HTERT RPE-1 (cell line): ENCODE data around the gene PARP16.
"Not testable (repeated sequence)": the region's sequence is repeated elsewhere in the genome, so short reads cannot be mapped to it uniquely, and the experiment has no call there.

Source experiments
- in situ Hi-C: fragments of 300-500 bp; cut with MboI; formaldehyde crosslinking; loops from 4 replicates; pipeline ENCODE4 v1.14.3; 2020; ENCODE audit warnings: low sequenced_read_pairs

Gene PARP16

GRCh38 chr15:65278480-65278879 lies 8.2 kb downstream of the PARP16 start:
- in situ Hi-C loops: no loop called here

DNA sequence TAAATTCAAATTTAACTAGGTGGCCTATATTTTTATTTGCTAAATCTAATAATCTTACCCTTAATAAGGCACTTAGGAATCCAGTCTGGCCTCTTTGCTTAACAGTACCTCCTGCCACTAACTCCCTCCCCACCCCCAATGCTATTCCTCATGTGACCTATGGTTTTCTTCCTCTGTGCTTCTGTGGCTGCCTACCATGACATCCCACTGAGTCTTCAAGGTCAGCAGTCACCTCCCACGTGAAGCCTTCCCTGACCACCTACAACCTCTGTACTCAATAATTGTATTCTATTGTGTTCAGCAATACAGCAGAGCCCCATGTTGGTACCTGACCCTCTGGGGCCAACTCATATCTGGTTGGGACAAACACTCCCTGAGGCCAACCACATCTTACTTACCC lies 9.7 kb downstream of the PARP16 start:
- in situ Hi-C loops: no loop called here

DNA sequence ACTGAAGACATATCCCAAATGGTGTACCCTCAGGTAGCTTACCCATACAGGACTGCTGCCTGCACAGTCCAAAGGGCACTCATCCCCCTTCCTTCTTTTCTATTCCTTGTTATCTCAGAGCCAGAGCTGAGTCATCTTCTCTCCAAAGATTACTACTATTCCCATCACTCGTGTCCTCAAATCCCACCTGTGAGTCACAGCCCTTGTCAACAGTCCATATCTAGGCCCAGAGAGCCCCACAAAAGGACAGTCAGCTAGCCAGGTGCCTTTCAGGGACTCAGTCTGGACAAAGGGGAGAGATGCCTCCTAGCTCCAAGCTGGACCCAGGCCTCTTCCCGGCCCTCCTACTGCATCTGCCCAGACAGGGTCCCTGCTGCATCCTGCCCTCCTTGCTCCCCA lies 11.0 kb downstream of the PARP16 start:
- in situ Hi-C loops: no loop called here

- in situ Hi-C loops: no loop called here
These were observed 11.5 kb downstream of the PARP16 start for GRCh38 chr15:65275104-65275727.

DNA sequence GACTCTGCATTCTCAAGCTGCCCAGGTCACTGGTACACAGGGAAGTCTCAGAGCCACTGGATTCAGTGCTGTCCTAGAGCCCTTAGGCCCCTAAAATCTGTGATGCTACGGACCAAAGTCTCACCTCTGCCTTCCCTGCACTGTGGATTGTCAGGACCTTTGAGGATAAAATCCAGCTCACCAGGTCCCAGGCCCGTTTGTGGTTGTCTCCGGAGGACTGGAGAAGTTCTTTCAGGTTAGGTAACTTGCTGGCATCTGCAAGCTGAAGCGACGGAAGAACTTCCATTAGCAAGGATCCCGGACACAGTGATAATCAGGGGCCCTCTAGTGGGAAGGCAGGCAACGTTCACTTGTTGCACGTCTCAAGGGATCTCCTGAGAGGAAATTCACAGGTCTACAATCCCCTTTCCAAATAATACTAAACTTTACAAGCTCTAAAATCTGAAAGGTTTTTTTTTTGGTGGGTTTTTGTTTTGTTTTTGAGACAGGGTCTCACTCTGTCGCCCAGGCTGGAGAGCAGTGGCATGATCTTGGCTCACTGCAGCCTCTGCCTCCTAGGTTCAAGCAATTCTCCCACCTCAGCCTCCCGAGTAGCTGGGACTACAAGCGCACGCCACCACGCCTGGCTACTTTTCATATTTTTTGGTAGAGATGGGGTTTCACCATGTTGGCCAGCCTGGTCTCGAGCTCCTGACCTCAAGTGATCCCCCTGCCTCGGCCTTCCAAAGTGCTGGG lies 15.7 kb downstream of the PARP16 start:
- in situ Hi-C loops: not testable (repeated sequence)

DNA sequence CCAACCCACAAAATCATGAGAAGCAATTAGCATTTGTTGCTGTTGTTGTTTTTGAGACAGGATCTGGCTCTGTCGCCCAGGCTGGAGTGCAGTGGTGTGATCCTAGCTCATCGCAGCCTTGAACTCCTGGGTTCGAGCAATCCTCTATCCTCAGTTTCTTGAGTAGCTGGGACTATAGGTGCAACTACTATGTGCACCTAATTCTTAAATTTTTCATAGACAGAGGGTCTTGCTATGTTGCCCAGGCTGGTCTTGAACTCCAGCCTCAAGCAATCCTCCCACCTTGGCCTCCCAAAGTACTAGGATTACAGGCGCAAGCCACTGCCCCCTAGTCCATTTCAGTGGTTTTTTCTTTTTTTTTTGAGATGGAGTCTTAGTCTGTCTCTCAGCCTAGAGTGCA lies 18.3 kb downstream of the PARP16 start:
- in situ Hi-C loops: no loop called here

DNA sequence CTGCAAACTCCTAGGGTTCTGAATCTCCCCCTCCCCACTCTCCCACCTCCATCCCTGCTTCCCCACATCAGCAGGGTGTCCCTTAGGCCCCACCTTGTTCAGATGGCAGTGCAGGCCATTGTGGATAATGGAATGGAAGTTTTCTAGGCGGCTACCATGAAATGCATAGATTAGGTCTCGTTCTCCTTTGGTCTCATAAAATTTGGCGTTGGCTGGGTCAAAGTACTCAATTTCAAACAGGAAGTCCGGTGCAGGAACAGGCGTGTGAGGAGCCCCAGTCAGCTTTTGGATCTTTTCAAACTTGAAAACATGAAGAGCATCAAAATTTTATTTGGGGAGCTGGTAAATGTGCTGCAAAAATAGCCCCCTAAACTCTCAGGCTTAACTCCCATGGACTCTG lies 20.2 kb downstream of the PARP16 start:
- in situ Hi-C loops: no loop called here

GRCh38 chr15:65264863-65265430 lies 21.7 kb downstream of the PARP16 start:
- in situ Hi-C loops: no loop called here

DNA sequence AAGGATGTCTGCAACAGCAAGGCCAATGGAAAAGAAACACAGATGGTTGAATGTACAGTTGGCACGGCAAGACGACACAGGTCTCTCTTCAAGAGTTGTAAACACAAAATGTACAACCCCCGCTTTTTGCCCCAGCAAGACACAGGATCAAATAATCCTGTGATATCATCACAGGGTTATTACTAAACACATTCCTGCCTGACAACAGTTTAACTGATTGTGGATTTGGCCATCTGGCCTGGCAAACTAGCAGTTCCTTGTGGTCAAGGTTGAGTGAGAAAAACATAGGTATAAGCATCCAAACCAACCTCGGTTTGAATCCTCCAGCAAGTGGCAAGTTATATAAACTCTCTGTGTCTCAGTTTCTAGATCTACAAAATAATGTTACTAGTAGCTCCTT lies 23.4 kb downstream of the PARP16 start:
- in situ Hi-C loops: no loop called here

DNA sequence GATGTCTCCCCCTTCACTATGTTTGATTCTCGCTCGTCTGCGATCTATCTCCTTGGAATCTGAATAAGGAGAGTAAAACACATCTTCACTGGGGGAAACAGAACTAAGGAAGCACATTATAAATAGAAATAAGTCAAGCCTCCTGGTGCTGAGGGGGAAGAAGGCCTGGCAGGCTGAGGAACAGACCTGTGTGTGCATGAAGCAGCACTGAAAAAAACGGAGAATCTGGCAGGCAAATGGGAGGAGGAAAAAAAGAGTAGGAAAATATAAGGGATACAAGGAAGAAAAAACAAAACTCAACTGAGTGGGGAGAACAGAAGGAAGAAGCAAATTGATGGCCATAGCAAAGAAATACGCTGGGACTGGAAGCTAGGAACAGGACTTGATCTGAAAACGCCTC lies 25.7 kb downstream of the PARP16 start:
- in situ Hi-C loops: no loop called here

DNA sequence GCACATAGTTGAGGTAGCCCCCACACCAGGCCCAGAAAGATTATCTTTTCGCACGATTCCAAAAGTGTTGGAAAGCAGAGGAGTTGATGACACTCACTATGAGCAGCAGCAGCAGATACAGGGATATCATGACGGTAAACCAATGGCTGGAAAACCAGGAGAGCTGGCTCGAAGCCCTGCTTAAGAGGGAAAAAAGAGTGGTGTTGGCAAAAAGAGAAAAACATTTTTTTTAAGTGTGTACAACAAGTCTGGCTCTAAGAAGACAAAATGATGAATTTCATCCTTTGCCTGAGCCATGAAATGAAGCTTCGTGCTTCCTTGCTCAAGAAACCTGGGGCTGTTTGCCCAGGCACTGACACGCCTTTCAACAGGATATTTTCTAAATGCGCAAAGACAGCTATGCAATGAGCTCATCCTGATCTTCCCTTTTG lies 27.3 kb downstream of the PARP16 start:
- in situ Hi-C loops: no loop called here

DNA sequence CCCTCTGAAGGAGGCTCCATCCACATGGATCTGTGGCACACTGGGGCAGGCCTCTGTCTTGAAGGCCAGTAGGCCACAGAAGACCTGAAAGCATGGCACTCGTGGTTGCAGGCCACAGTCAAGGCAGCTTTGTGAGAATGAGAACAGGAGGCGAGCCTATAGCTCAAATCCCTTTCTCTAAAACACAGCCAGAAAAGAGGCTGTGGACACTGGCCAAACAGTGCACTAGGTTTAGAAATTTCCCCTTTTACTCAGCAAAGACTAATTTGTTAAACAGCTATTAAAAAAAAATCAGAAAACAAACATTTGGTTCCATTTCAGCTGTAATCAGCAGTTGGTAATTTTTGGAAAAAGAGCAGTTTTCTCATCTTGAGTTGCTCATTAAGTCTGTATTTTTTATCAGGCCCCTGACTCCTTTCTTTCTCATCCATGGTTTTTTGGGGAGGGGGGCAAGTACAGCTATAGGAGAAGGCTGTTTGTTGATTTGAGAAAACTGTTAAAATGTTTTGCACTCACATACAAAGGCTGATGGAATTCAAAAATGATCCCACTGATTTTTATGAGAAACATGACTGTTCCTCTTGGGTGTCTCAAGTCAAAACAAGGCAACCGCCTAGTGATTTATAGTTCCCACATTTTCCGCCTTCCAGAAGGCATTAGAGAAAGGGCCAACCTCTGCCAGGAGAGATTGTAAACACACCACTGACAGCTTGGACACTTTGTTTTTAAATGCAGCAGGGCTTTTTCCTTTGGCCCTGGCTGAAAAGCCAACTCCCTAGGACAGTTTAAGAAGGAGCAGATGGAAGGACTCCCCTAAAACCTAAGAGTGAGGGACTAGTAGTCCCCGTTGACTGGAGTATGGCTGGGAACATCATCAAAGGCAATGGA lies 28.1 kb downstream of the PARP16 start:
- in situ Hi-C loops: no loop called here

DNA sequence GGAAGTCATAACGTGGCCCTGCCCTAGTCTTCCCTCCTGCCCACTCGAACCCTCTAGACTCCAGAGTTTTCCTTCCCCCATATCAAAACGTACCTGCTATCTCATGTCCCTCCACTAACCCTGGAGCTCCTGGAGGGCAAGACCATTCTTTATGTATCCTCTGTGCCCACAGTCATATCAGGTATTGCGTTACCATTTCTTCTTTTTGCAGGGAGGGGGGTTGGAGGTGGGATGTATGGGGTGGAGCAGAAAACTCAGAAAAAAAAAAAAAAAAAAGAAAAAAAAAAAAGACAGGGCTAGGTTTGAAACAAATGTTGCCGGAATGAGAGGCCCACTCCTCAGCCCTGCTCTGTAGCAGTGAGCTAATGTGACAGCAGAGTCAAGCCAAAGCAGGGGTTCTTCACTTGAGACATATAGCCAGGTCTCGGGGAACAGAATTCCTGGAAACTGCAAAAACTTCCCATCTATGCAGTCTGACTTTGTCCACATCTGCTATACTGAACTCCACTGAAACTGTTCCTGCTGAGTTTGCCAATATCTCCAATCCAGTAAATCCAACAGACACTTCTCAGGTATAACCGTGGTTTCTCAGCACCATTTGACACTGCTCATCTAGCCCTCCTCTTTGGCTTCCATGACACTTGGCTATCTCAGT lies 31.1 kb downstream of the PARP16 start:
- in situ Hi-C loops: no loop called here

GRCh38 chr15:65254758-65255157 lies 31.9 kb downstream of the PARP16 start:
- in situ Hi-C loops: no loop called here

DNA sequence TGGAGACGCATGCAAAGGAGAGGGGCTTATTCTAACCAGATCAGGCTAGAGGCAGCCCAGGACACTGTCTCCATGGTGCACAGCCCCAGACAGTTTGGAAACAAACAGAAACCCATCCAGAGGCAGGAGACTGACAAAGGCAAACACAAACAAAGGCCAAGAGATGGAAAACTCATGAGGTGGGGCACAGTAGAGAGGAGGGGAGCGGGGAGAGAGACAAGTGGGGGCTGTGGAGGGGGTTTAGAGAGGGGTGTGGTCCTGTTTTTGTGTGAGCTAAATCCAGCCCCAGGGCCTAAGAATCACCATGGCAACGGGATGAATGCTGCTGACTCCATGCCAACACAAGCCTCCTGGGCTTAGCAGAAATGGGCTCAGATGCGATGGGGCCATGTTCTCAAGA lies 32.3 kb downstream of the PARP16 start:
- in situ Hi-C loops: no loop called here

- in situ Hi-C loops: no loop called here
These were observed 37.0 kb downstream of the PARP16 start for GRCh38 chr15:65249641-65250040.

- in situ Hi-C loops: no loop called here
These were observed 38.0 kb downstream of the PARP16 start for GRCh38 chr15:65248511-65249255.

- in situ Hi-C loops: no loop called here
These were observed 39.7 kb downstream of the PARP16 start for GRCh38 chr15:65246939-65247338.

DNA sequence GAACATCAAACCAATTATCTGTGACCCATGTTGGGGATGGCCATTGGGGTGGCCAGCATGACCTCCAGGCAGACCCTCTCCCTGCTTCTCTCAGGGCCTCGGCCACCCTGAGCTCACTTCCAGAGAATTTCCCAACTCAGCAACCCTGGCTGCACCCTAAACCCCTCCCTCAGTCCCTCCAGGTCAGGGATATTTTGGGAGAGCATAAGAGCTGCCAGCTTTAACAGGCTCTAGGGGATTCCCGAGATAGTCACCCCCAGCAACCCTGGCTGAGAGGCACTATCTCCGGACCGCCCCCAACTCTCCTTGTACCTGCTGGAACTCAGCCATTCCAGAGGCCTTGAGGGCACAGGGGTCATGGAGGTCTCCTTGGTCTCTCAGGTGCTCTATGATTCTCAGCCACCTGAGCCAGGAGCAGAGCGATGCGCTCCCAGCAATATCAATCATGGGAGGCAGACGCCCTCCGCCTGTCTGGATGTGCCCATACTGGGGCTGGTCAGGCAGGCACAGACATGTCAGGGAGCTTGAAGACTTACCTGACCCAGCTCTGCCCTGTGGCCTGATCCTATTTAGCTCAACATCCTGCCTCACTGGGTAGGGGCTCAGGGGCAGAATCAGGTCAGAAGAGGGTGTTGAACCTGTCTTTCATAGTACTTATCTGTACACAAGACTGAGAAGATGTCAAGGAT lies 40.5 kb downstream of the PARP16 start:
- in situ Hi-C loops: no loop called here
